Liver (tissue), 9 donors: ENCODE data around the gene UBE3D. TPM values are rescaled to one million over a fixed set of nuclear protein-coding genes. Genes with fewer than 3 reads are reported as not detected.

ENCODE experiments used
- DNase-seq: peaks from one replicate; pipeline ENCODE4 v3.0.0-alpha.2; 2017; ENCODE audit warnings: low spot score
- H3K27ac ChIP-seq, 2 donors: one replicate each; pipeline ENCODE4 v1.7.0; 2013; ENCODE audit warnings: inconsistent platforms in 2 of 2, low read length in 2 of 2, control low read depth in 1 of 2, low read depth in 1 of 2, mild to moderate bottlenecking in 1 of 2
- H3K27me3 ChIP-seq, 4 donors: one replicate each; pipeline versions ENCODE4 v1.6.1 to v1.7.0; 2013; ENCODE audit warnings: low read length in 3 of 4, inconsistent platforms in 1 of 4, mild to moderate bottlenecking in 1 of 4, moderate library complexity in 1 of 4; ENCODE audit not compliant: control insufficient read depth in 4 of 4, insufficient read depth in 4 of 4
- H3K36me3 ChIP-seq, 4 donors: one replicate each; pipeline versions ENCODE4 v1.6.1 to v1.7.0; 2013; ENCODE audit warnings: low read length in 3 of 4, mild to moderate bottlenecking in 3 of 4, low read depth in 1 of 4, moderate library complexity in 1 of 4; ENCODE audit not compliant: control insufficient read depth in 4 of 4, insufficient read depth in 3 of 4
- H3K4me1 ChIP-seq, 4 donors: one replicate each; pipeline versions ENCODE4 v1.6.1 to v1.7.0; 2013; ENCODE audit warnings: low read length in 3 of 4, mild to moderate bottlenecking in 3 of 4, moderate library complexity in 1 of 4; ENCODE audit not compliant: control insufficient read depth in 4 of 4, insufficient read depth in 4 of 4
- H3K4me3 ChIP-seq, 3 donors: one replicate each; pipeline versions ENCODE4 v1.6.1 to v1.7.0; 2013; ENCODE audit warnings: low read length in 3 of 3, control low read depth in 1 of 3, low read depth in 1 of 3, mild to moderate bottlenecking in 1 of 3
- H3K9ac ChIP-seq, 2 donors: one replicate each; pipeline ENCODE4 v1.7.0; 2013; ENCODE audit warnings: low read length in 2 of 2, mild to moderate bottlenecking in 2 of 2, moderate library complexity in 2 of 2, control low read depth in 1 of 2, low read depth in 1 of 2
- H3K9me3 ChIP-seq, 4 donors: one replicate each; pipeline versions ENCODE4 v1.6.1 to v1.7.0; 2013; ENCODE audit warnings: low read length in 3 of 4; ENCODE audit not compliant: control insufficient read depth in 4 of 4
- EGR1 ChIP-seq, 2 donors: IDR thresholded peaks; 2 replicates each; pipeline ENCODE4 v1.6.1; 2016 to 2018; ENCODE audit warnings: antibody characterized with exemption in 2 of 2, low read depth in 2 of 2
- FOXA1 ChIP-seq: IDR thresholded peaks from 2 replicates; pipeline ENCODE4 v1.6.1; 2016; ENCODE audit warnings: antibody characterized with exemption
- FOXA2 ChIP-seq: IDR thresholded peaks from 2 replicates; pipeline ENCODE4 v1.6.1; 2016; ENCODE audit warnings: antibody characterized with exemption
- GABPA ChIP-seq, 2 donors: IDR thresholded peaks in 1 of 2; conservative IDR thresholded peaks in 1 of 2; 2 replicates each; pipeline ENCODE4 v1.6.1; 2016; ENCODE audit warnings: antibody characterized with exemption in 2 of 2, mild to moderate bottlenecking in 1 of 2, moderate library complexity in 1 of 2
- HNF4A ChIP-seq, 2 donors: conservative IDR thresholded peaks; 2 replicates each; pipeline ENCODE4 v1.6.1; 2016; ENCODE audit warnings: antibody characterized with exemption in 2 of 2, mild to moderate bottlenecking in 2 of 2
- HNF4G ChIP-seq: IDR thresholded peaks from 2 replicates; pipeline ENCODE4 v1.6.1; 2016; ENCODE audit warnings: antibody characterized with exemption
- JUND ChIP-seq, 2 donors: IDR thresholded peaks; 2 replicates each; pipeline ENCODE4 v1.6.1; 2016; ENCODE audit warnings: antibody characterized with exemption in 2 of 2
- MAX ChIP-seq: IDR thresholded peaks from 2 replicates; pipeline ENCODE4 v1.6.1; 2016; ENCODE audit warnings: antibody characterized with exemption
- NR2F2 ChIP-seq: IDR thresholded peaks from 2 replicates; pipeline ENCODE4 v1.6.1; 2016; ENCODE audit warnings: antibody characterized with exemption
- RAD21 ChIP-seq, 2 donors: IDR thresholded peaks; 2 replicates each; pipeline ENCODE4 v1.6.1; 2016; ENCODE audit warnings: antibody characterized with exemption in 2 of 2, mild to moderate bottlenecking in 2 of 2
- REST ChIP-seq: IDR thresholded peaks from 2 replicates; pipeline ENCODE4 v1.6.1; 2016; ENCODE audit warnings: antibody characterized with exemption, mild to moderate bottlenecking
- RXRA ChIP-seq, 2 donors: IDR thresholded peaks; 2 replicates each; pipeline ENCODE4 v1.6.1; 2017 to 2018; ENCODE audit warnings: antibody characterized with exemption in 2 of 2, mild to moderate bottlenecking in 1 of 2
- SP1 ChIP-seq: IDR thresholded peaks from 2 replicates; pipeline ENCODE4 v1.6.1; 2018; ENCODE audit warnings: antibody characterized with exemption, mild to moderate bottlenecking
- TAF1 ChIP-seq: conservative IDR thresholded peaks from 2 replicates; pipeline ENCODE4 v1.6.1; 2016; ENCODE audit warnings: antibody characterized with exemption, mild to moderate bottlenecking
- YY1 ChIP-seq: IDR thresholded peaks from 2 replicates; pipeline ENCODE4 v1.6.1; 2016; ENCODE audit warnings: antibody characterized with exemption, mild to moderate bottlenecking
- ZBTB33 ChIP-seq: IDR thresholded peaks from 2 replicates; pipeline ENCODE4 v1.6.1; 2016; ENCODE audit warnings: antibody characterized with exemption
- whole genome bisulfite sequencing: extraction: QIAGEN DNeasy Blood & Tissue Kit; methylation state at CpG from one replicate; pipeline ENCODE4 v1.1.7; 2013; 5-methylcytosine and 5-hydroxymethylcytosine counted together
- polyA plus RNA-seq, 2 donors: library from polyadenylated mRNA; stranded (reverse) in 1 of 2; unstranded in 1 of 2; fragments of 200-250 nt in 1 of 2; fragments of >200 nt in 1 of 2; fragmentation: Nextera tagmentation in 1 of 2; extraction: Ambion mirVana in 1 of 2; gene quantifications; one replicate each; pipeline versions ENCODE4 v1.2.1 to v1.2.3, GENCODE V29; 2013 to 2015
- total RNA-seq, 2 donors: library from RNA; depleted of rRNA; stranded (reverse); fragments of >200 nt; gene quantifications; one replicate each; pipeline ENCODE4 v1.2.3, GENCODE V29; 2014
- TF ChIP-seq, protein P1 (sequence below): fragments of 150-350 bp; IDR thresholded peaks from 2 replicates; pipeline ENCODE4 v1.5.1; 2017; ENCODE audit warnings: improper control_type of control experiment, low read depth, low read length; ENCODE audit not compliant: missing input control
- TF ChIP-seq, protein P2 (sequence below): IDR thresholded peaks from 2 replicates; pipeline ENCODE4 v1.6.1; 2016; ENCODE audit warnings: antibody characterized with exemption
- donor health status: healthy.
- donor health status: healthy.
- donor health status: healthy.
- donor health status: healthy.
- donor health status: healthy.

UBE3D gene
- total and polyA plus RNA-seq, 4 donors = 0.78 to 6.4 (median 1.9) TPM

DNA sequence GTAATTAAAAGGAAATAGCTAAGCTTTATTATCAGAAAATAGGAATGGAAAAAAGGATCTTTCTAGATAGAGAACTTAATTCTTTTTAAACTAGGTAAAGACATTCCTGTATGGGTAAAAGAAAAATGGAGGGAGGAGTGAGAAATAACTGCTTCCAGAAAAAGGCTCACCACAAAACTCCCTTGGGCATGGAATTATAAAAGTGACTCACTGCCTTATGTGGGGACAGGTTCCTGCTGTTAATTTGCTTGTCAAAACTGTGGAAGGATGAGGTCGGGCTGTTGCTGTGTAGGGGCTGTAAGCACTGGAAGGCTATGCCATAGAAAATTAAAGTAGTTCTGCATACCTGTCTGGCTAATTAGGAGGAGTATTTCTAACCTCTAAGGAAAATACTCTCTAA is 158.7 kb downstream of the UBE3D start:
- no peak for TF ChIP-seq EGR1 (IDR thresholded peaks at IDR 0.05; ENCODE audit: low read depth in 2 of 2)
- no peak for TF ChIP-seq REST
- no peak for TF ChIP-seq JUND (IDR thresholded peaks at IDR 0.05)
- TF ChIP-seq SP1 = no peak
- no peak for TF ChIP-seq FOXA1
- TF ChIP-seq FOXA2 = no peak
- TF ChIP-seq HNF4G = no peak
- no peak for TF ChIP-seq NR2F2
- TF ChIP-seq MAX = no peak
- no peak for TF ChIP-seq HNF4A (conservative IDR thresholded peaks at IDR 0.05)
- no peaks in the 10 kb centered on the region for H3K9me3 ChIP-seq
- H3K9ac ChIP-seq = no peak overlapping the region
- H3K4me1 ChIP-seq = no peaks in the 10 kb centered on the region
- no peak for DNase-seq
- WGBS = 85% methylated on average over 1 of the region's 1 CpG
- no peaks in the 10 kb centered on the region for H3K27me3 ChIP-seq
- H3K36me3 ChIP-seq = no peaks in the 10 kb centered on the region
- no peak overlapping the region for H3K4me3 ChIP-seq
- no peak overlapping the region for H3K27ac ChIP-seq

DNA sequence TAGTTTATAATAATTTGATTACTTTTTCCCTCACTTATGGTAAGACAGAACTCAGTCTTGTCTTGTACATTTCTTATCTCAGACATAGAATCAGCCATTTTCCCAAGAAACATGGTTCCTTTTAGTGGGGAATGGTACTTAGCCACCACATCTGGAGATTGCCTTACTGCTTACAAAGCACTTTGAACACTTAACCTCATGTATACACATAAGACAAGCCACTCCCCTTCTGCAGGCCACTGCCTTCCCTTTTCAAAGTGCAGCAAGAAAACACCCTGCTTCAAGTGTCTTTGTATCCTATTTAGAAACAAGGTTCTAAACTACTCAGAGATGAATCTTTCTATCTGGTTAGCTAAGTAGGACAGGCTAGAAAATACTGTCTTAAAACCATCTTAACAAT is 159.2 kb downstream of the UBE3D start:
- TF ChIP-seq RAD21 (IDR thresholded peaks at IDR 0.05) = no peak
- TF ChIP-seq, protein P1, sequence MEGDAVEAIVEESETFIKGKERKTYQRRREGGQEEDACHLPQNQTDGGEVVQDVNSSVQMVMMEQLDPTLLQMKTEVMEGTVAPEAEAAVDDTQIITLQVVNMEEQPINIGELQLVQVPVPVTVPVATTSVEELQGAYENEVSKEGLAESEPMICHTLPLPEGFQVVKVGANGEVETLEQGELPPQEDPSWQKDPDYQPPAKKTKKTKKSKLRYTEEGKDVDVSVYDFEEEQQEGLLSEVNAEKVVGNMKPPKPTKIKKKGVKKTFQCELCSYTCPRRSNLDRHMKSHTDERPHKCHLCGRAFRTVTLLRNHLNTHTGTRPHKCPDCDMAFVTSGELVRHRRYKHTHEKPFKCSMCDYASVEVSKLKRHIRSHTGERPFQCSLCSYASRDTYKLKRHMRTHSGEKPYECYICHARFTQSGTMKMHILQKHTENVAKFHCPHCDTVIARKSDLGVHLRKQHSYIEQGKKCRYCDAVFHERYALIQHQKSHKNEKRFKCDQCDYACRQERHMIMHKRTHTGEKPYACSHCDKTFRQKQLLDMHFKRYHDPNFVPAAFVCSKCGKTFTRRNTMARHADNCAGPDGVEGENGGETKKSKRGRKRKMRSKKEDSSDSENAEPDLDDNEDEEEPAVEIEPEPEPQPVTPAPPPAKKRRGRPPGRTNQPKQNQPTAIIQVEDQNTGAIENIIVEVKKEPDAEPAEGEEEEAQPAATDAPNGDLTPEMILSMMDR = no peak
- TF ChIP-seq GABPA (IDR thresholded peaks at IDR 0.05 in 1 of 2, conservative IDR thresholded peaks at IDR 0.05 in 1 of 2) = no peak
- no peak for TF ChIP-seq ZBTB33
- TF ChIP-seq FOXA1 = no peak
- no peak for TF ChIP-seq RXRA (IDR thresholded peaks at IDR 0.05)
- no peak for TF ChIP-seq TAF1
- no peak for TF ChIP-seq REST
- TF ChIP-seq, protein P2, sequence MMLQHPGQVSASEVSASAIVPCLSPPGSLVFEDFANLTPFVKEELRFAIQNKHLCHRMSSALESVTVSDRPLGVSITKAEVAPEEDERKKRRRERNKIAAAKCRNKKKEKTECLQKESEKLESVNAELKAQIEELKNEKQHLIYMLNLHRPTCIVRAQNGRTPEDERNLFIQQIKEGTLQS = no peak
- no peak for TF ChIP-seq JUND (IDR thresholded peaks at IDR 0.05)
- no peak for TF ChIP-seq HNF4G
- no peak for TF ChIP-seq NR2F2
- no peak for TF ChIP-seq SP1
- no peak for TF ChIP-seq MAX
- no peak for TF ChIP-seq YY1
- TF ChIP-seq HNF4A (conservative IDR thresholded peaks at IDR 0.05) = no peak
- no peak for TF ChIP-seq EGR1 (IDR thresholded peaks at IDR 0.05; ENCODE audit: low read depth in 2 of 2)
- H3K4me3 ChIP-seq = no peak overlapping the region
- no peak overlapping the region for H3K9ac ChIP-seq
- H3K9me3 ChIP-seq = no peaks in the 10 kb centered on the region
- no peaks in the 10 kb centered on the region for H3K27me3 ChIP-seq
- DNase-seq = no peak
- H3K4me1 ChIP-seq = no peaks in the 10 kb centered on the region
- no peak overlapping the region for H3K27ac ChIP-seq
- no peaks in the 10 kb centered on the region for H3K36me3 ChIP-seq
